HepG2 (cell line): ENCODE data around the gene AKR1C2. TPM values are rescaled to one million over a fixed set of nuclear protein-coding genes. Genes with fewer than 3 reads are reported as not detected.

ENCODE experiments used
- AGO1 ChIP-seq: fragments of 200-400 bp; formaldehyde crosslinking; IDR thresholded peaks from 2 replicates; pipeline ENCODE4 v1.6.1; 2017; ENCODE audit warnings: mild to moderate bottlenecking, low read depth, low read length, moderate library complexity; ENCODE audit not compliant: poor library complexity, severe bottlenecking
- CBFB ChIP-seq: sonication (generic); formaldehyde crosslinking; IDR thresholded peaks from 2 replicates; pipeline ENCODE4 v1.4.0; 2020; ENCODE audit warnings: missing genetic modification reagents
- FIP1L1 ChIP-seq: fragments of 200-400 bp; formaldehyde crosslinking; IDR thresholded peaks from 2 replicates; pipeline ENCODE4 v1.6.1; 2018; ENCODE audit warnings: low read depth, mild to moderate bottlenecking, low read length, moderate library complexity, borderline replicate concordance; ENCODE audit not compliant: insufficient read depth
- KDM2A ChIP-seq: sonication (generic); formaldehyde crosslinking; IDR thresholded peaks from 2 replicates; pipeline ENCODE4 v1.4.0; 2020; ENCODE audit warnings: low read depth, missing genetic modification reagents, borderline replicate concordance
- LCORL ChIP-seq, 2 experiments: fragments of 450-650 bp in 1 of 2; sonication (generic) in 1 of 2; formaldehyde crosslinking in 1 of 2; IDR thresholded peaks; 2 replicates each; pipeline versions ENCODE4 v1.5.0 to v1.6.1; 2017 to 2020; ENCODE audit warnings: antibody characterized with exemption in 1 of 2, missing genetic modification reagents in 1 of 2
- MAFF ChIP-seq: IDR thresholded peaks from 2 replicates; pipeline ENCODE4 v1.6.1; 2011; ENCODE audit warnings: low read depth, low read length, improper control_type of control experiment
- MTF2 ChIP-seq: sonication (generic); formaldehyde crosslinking; IDR thresholded peaks from 2 replicates; pipeline ENCODE4 v1.5.0; 2020; ENCODE audit warnings: missing genetic modification reagents, borderline replicate concordance
- NRL ChIP-seq: sonication (generic); formaldehyde crosslinking; IDR thresholded peaks from 2 replicates; pipeline ENCODE4 v1.5.0; 2020; ENCODE audit warnings: missing genetic modification reagents, mild to moderate bottlenecking, moderate library complexity, borderline replicate concordance
- PAF1 ChIP-seq: IDR thresholded peaks from 2 replicates; pipeline ENCODE4 v1.6.1; 2016; ENCODE audit warnings: missing genetic modification reagents, missing compliant biosample characterization
- POLR2A ChIP-seq, 2 experiments: IDR thresholded peaks; 2 replicates each; pipeline ENCODE4 v1.6.1; 2011; ENCODE audit warnings: low read depth in 2 of 2, low read length in 2 of 2, mild to moderate bottlenecking in 1 of 2, moderate library complexity in 1 of 2; ENCODE audit not compliant: insufficient read depth in 1 of 2
- POLR2G ChIP-seq: fragments of 200-400 bp; formaldehyde crosslinking; IDR thresholded peaks from 2 replicates; pipeline ENCODE4 v1.6.1; 2018; ENCODE audit warnings: mild to moderate bottlenecking, low read depth, low read length, moderate library complexity
- RBM22 ChIP-seq: fragments of 200-400 bp; formaldehyde crosslinking; optimal IDR thresholded peaks from 2 replicates; pipeline ENCODE3; 2017; ENCODE audit warnings: mild to moderate bottlenecking, low read length, moderate library complexity
- SMARCC2 ChIP-seq: fragments of 450-650 bp; IDR thresholded peaks from 2 replicates; pipeline ENCODE4 v1.6.1; 2017; ENCODE audit warnings: antibody characterized with exemption, mild to moderate bottlenecking
- ZC3H13 ChIP-seq: sonication (generic); formaldehyde crosslinking; IDR thresholded peaks from 2 replicates; pipeline ENCODE4 v1.8.1; 2023; ENCODE audit warnings: mild to moderate bottlenecking, missing genetic modification reagents, moderate library complexity
- ZC3H4 ChIP-seq: sonication (generic); formaldehyde crosslinking; IDR thresholded peaks from 2 replicates; pipeline ENCODE4 v1.4.0; 2020; ENCODE audit warnings: missing genetic modification reagents, borderline replicate concordance
- ZNF232 ChIP-seq: sonication (generic); formaldehyde crosslinking; IDR thresholded peaks from 2 replicates; pipeline ENCODE4 v1.4.0; 2020; ENCODE audit warnings: missing genetic modification reagents, borderline replicate concordance
- ZNF3 ChIP-seq: IDR thresholded peaks from 2 replicates; pipeline ENCODE4 v1.7.0; 2017; ENCODE audit warnings: inconsistent platforms
- ZNF773 ChIP-seq: sonication (generic); formaldehyde crosslinking; IDR thresholded peaks from 2 replicates; pipeline ENCODE4 v1.4.0; 2020; ENCODE audit warnings: missing genetic modification reagents, borderline replicate concordance
- polyA plus RNA-seq, 8 experiments: library from polyadenylated mRNA; depleted of rRNA in 3 of 8; stranded (reverse) in 7 of 8; unstranded in 1 of 8; fragments of >200 nt; fragmentation: Illumina TruSeq in 4 of 8; extraction: Trizol in 4 of 8; gene quantifications; 2 replicates each; pipeline versions ENCODE4 v1.2.1 to v1.2.3, GENCODE V29; 2011 to 2016; ENCODE audit warnings: low read depth in 4 of 8, missing spikeins in 1 of 8, mixed read lengths in 1 of 8; ENCODE audit not compliant: insufficient read depth in 1 of 8
- total RNA-seq, 5 experiments: library from RNA; depleted of rRNA; stranded (reverse); fragments of >200 nt; fragmentation: Illumina TruSeq; extraction: Trizol; gene quantifications; 2 replicates each; pipeline ENCODE4 v1.2.3, GENCODE V29; 2016; ENCODE audit warnings: low read depth in 1 of 5
- TF ChIP-seq, protein P1 (sequence below): sonication (generic); formaldehyde crosslinking; IDR thresholded peaks from 2 replicates; pipeline ENCODE4 v1.4.0; 2020; ENCODE audit warnings: missing genetic modification reagents
- TF ChIP-seq, protein P2 (sequence below): sonication (generic); formaldehyde crosslinking; IDR thresholded peaks from 2 replicates; pipeline ENCODE4 v1.8.0; 2022; ENCODE audit warnings: mild to moderate bottlenecking, missing genetic modification reagents, moderate library complexity

The AKR1C2 gene
- total and polyA plus RNA-seq, 2 of the 13 experiments (the other 11 are each of a cell fraction or from before 2014, with no cell fraction given), result 140 to 900 TPM

DNA sequence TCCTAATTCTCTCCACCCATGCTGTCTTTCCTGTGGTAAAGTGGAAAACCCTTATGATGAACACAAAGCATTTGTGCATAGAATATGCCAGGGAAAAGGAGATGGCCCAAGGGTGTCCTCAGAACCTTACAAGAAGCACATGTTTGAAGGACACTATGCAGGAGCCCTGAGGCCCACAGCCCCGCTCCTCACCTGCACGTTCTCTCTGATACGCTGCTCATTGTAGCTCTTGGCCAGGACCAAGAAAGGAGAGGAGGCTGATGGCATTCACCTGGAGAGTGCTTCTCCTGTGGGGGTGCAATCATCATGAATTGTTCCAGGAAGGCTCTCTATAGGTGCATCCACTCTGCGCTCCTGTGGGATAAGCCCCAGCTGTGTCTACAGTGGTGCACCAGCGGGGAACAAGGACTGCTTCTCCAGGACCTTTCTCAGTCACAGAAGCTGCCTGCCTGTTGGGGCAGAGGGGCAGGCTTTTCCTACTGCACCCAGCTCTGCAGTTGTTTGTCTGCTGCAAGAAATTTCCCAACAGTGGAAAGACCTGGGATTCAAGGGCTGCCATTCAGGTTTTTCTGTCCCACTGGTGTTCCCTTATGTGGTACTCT, 19.9 kb downstream of the AKR1C2 start (continued):
- TF ChIP-seq FIP1L1 (0 out of 2 replicates have a peak, but pooled peaks have one; percentile 93), KDM2A (CRISPR knock-in tag) (peak; percentile 74; the same call in 1 of the 2 replicates), AGO1 (peak; percentile 36), MTF2 (CRISPR knock-in tag) (no peak), CBFB (CRISPR knock-in tag) (peak; percentile 22; the same call in 1 of the 2 replicates), LCORL (IDR thresholded peaks at IDR 0.05) (no peak), LCORL (CRISPR knock-in tag; IDR thresholded peaks at IDR 0.05) (no peak), NRL (CRISPR knock-in tag) (no peak), PAF1 (CRISPR knock-in tag) (peak; percentile 78; the same call in 1 of the 2 replicates), POLR2G (peak; percentile 93), ZC3H13 (CRISPR knock-in tag) (0 out of 2 replicates have a peak, but pooled peaks have one; percentile 56), POLR2A (IDR thresholded peaks at IDR 0.05; ENCODE audit: insufficient read depth in 1 of 2, low read depth in 2 of 2, low read length in 2 of 2) (peak; percentile 24 to 33; a peak in 3 of 4 replicates), ZNF3 (CRISPR knock-in tag) (no peak), ZC3H4 (CRISPR knock-in tag) (peak; percentile 96; the same call in 1 of the 2 replicates), ZNF773 (CRISPR knock-in tag) (no peak), MAFF (no peak), SMARCC2 (no peak), RBM22 (peak; percentile 99), ZNF232 (CRISPR knock-in tag) (no peak)
- TF ChIP-seq, protein P1, sequence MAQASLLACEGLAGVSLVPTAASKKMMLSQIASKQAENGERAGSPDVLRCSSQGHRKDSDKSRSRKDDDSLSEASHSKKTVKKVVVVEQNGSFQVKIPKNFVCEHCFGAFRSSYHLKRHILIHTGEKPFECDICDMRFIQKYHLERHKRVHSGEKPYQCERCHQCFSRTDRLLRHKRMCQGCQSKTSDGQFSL (CRISPR knock-in tag), result no peak
- TF ChIP-seq, protein P2, sequence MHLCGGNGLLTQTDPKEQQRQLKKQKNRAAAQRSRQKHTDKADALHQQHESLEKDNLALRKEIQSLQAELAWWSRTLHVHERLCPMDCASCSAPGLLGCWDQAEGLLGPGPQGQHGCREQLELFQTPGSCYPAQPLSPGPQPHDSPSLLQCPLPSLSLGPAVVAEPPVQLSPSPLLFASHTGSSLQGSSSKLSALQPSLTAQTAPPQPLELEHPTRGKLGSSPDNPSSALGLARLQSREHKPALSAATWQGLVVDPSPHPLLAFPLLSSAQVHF (CRISPR knock-in tag), result no peak
- TF ChIP-seq, all 625 proteins: peak for 11
